ENCODE measurements around the gene AFF2. TPM values are rescaled to one million over a fixed set of nuclear protein-coding genes. Genes with fewer than 3 reads are reported as not detected.

AFF2 gene
- total RNA-seq, 1 experiment from 2014 or later, result 0.19 TPM

DNA sequence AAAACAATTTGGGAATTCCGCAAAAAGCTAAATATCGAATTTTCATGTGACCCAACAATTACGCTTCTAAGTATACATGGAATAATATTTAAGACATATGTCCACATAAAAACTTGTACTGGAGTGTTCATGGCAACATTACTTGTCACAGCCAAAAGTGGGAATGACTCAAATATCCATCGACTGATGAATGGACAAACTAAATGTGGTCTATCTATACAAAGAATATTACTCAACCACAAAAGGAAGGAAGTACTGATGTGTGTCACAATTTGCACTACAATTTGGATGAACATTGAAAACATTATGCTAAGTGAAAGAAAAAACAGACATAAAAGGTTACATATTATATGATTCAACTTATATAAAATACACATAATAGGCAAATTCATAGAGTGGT lies 71.9 kb downstream of the AFF2 start:
- TF ChIP-seq, protein P1, sequence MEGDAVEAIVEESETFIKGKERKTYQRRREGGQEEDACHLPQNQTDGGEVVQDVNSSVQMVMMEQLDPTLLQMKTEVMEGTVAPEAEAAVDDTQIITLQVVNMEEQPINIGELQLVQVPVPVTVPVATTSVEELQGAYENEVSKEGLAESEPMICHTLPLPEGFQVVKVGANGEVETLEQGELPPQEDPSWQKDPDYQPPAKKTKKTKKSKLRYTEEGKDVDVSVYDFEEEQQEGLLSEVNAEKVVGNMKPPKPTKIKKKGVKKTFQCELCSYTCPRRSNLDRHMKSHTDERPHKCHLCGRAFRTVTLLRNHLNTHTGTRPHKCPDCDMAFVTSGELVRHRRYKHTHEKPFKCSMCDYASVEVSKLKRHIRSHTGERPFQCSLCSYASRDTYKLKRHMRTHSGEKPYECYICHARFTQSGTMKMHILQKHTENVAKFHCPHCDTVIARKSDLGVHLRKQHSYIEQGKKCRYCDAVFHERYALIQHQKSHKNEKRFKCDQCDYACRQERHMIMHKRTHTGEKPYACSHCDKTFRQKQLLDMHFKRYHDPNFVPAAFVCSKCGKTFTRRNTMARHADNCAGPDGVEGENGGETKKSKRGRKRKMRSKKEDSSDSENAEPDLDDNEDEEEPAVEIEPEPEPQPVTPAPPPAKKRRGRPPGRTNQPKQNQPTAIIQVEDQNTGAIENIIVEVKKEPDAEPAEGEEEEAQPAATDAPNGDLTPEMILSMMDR (IDR thresholded peaks at IDR 0.05; ENCODE audit: unreplicated experiment), result no peak

DNA sequence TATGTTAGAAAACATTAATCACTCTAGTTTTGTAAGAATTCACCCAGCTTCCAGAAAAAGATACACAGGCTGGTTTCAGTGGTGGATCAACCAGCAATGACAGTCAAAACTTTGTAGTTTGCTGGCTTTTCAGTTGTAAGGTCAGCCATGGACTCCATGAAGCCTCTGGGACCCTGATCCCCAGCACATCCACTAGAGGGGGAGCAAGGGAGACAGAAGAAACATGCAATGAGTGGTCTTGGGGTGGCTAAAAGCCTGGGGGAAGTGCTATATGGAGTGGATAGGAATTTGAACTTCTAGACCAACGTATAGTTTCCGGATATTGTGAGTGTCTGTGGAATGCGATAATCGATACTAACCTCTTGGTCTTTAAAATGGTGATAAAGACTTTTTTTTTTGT lies 72.7 kb downstream of the AFF2 start:
- no peak overlapping the region for H3K27ac Mint-ChIP-seq (ENCODE audit: low read depth, unreplicated experiment)
- CTCF ChIA-PET, result no interaction called here
- no peak for DNase-seq (ENCODE audit: unreplicated experiment)
- no TSS peak for BruUV-seq (replicated peaks)
- POLR2A ChIA-PET, result no interaction called here
- H3K4me1 Mint-ChIP-seq (ENCODE audit: insufficient read depth, unreplicated experiment), result no peaks in the 10 kb centered on the region
- no peaks in the 10 kb centered on the region for H3K27me3 Mint-ChIP-seq (ENCODE audit: insufficient read depth, unreplicated experiment)
- H3K9me3 Mint-ChIP-seq (ENCODE audit: unreplicated experiment), result no peaks in the 10 kb centered on the region
- no peaks in the 10 kb centered on the region for H3K36me3 Mint-ChIP-seq (ENCODE audit: insufficient read depth, unreplicated experiment)
- intact Hi-C loops (cut with micrococcal nuclease), result no loop called here
- TF ChIP-seq, protein P1 (IDR thresholded peaks at IDR 0.05; ENCODE audit: unreplicated experiment), result no peak
- H3K4me3 Mint-ChIP-seq (ENCODE audit: unreplicated experiment), result no peak overlapping the region

More for the DNA sequence above, 71.9 kb downstream of the AFF2 start:
- Mint-ChIP-seq H3K36me3 (ENCODE audit: insufficient read depth, unreplicated experiment) (no peaks in the 10 kb centered on the region), H3K4me1 (ENCODE audit: insufficient read depth, unreplicated experiment) (no peaks in the 10 kb centered on the region), H3K27me3 (ENCODE audit: insufficient read depth, unreplicated experiment) (no peaks in the 10 kb centered on the region), H3K27ac (ENCODE audit: low read depth, unreplicated experiment) (no peak overlapping the region), H3K9me3 (ENCODE audit: unreplicated experiment) (no peaks in the 10 kb centered on the region), H3K4me3 (ENCODE audit: unreplicated experiment) (no peak overlapping the region)
- CTCF ChIA-PET, result no interaction called here
- BruUV-seq (replicated peaks), result no TSS peak
- peak; percentile 9 for DNase-seq (ENCODE audit: unreplicated experiment)
- POLR2A ChIA-PET, result interaction anchor here (0.6 kb wide), 1 partner anchor 657 kb away, joined by 3 read pairs; no protein-coding TSS in a partner anchor
- intact Hi-C loops (cut with micrococcal nuclease), result no loop called here

DNA sequence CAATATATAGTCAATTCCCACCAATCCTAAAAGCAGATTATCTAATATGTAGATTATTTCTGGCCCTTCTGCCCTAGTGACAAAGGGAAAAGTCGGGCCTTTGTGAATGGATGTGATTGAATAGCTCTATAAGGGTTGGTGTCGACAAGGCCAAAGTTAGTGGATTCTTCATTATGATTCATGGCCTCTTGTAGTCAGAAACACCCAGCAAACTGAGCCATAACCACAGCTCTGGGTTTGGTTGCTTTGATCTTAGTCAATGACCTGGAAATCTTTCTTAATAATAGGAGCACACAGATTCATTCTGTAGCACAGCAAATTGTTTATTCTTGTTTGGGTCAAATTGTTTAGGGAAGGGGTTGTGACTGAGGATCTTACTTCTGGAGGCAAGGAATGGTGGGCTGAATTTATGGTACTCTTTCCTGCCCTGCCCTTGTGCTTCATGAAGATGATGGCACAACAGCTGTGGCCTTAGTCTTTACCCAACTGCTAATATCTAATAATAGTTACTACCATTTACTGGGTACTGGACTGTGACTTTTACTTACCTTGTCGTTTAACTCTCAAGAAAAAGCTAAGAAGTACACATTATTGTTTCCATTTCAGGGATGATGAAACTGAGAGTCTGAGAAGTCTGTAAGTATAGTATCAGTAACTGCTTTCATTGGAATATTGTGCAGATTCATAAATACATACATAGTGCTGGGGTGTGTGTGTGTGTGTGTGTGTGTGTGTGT lies 74.0 kb downstream of the AFF2 start:
- Mint-ChIP-seq H3K4me3 (ENCODE audit: unreplicated experiment) (no peak overlapping the region), H3K27ac (ENCODE audit: low read depth, unreplicated experiment) (no peak overlapping the region), H3K4me1 (ENCODE audit: insufficient read depth, unreplicated experiment) (no peaks in the 10 kb centered on the region), H3K27me3 (ENCODE audit: insufficient read depth, unreplicated experiment) (no peaks in the 10 kb centered on the region), H3K9me3 (ENCODE audit: unreplicated experiment) (no peaks in the 10 kb centered on the region), H3K36me3 (ENCODE audit: insufficient read depth, unreplicated experiment) (no peaks in the 10 kb centered on the region)
- POLR2A ChIA-PET, result no interaction called here
- TF ChIP-seq, protein P1 (IDR thresholded peaks at IDR 0.05; ENCODE audit: unreplicated experiment), result no peak
- DNase-seq (ENCODE audit: unreplicated experiment), result peak; percentile 6
- CTCF ChIA-PET, result interaction anchor here (1.0 kb wide), 1 partner anchor 10 kb away, joined by 3 read pairs; no protein-coding TSS in a partner anchor
- intact Hi-C loops (cut with micrococcal nuclease), result no loop called here
- no TSS peak for BruUV-seq (replicated peaks)

DNA sequence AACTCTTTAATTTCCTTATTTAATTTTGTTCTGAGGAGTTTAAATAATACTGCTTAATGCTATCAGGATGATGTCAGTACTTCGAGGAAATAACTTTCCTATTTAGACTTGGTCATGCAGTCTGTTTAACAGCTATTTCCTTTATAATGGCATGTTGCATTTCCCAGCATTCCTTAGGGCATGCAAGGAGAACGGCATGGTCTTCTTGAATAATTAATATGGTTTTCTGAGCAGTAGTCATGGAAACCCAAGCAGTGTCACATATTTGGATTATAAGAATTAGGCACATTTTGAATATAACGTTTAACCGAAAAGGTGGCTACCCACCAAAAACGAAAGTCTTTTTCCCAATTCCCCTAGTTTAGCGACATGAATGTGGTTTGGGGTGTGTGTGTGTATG lies 76.0 kb downstream of the AFF2 start:
- CTCF ChIA-PET, result no interaction called here
- no TSS peak for BruUV-seq (replicated peaks)
- intact Hi-C loops (cut with micrococcal nuclease), result no loop called here

More for the DNA sequence above, 76.0 kb downstream of the AFF2 start:
- no peak overlapping the region for H3K27ac Mint-ChIP-seq (ENCODE audit: low read depth, unreplicated experiment)
- TF ChIP-seq, protein P1 (IDR thresholded peaks at IDR 0.05; ENCODE audit: unreplicated experiment), result no peak
- H3K9me3 Mint-ChIP-seq (ENCODE audit: unreplicated experiment), result no peaks in the 10 kb centered on the region
- no peaks in the 10 kb centered on the region for H3K27me3 Mint-ChIP-seq (ENCODE audit: insufficient read depth, unreplicated experiment)
- no peaks in the 10 kb centered on the region for H3K36me3 Mint-ChIP-seq (ENCODE audit: insufficient read depth, unreplicated experiment)
- no peak for DNase-seq (ENCODE audit: unreplicated experiment)
- POLR2A ChIA-PET, result no interaction called here
- H3K4me1 Mint-ChIP-seq (ENCODE audit: insufficient read depth, unreplicated experiment), result no peaks in the 10 kb centered on the region
- no peak overlapping the region for H3K4me3 Mint-ChIP-seq (ENCODE audit: unreplicated experiment)
